Gastrocnemius medialis (tissue), 4 donors: Measurements from ENCODE around the gene CDH4.

ENCODE experiments used
- CTCF ChIP-seq, 5 experiments: fragments of 450-650 bp in 3 of 5; fragments of 200-600 bp in 2 of 5; sonication (generic) in 2 of 5; IDR thresholded peaks in 4 of 5; conservative IDR thresholded peaks in 1 of 5; 1 replicate in 4 of 5; 2 replicates in 1 of 5; pipeline ENCODE4 v1.5.1; 2016 to 2019; ENCODE audit warnings: antibody characterized with exemption in 5 of 5, mild to moderate bottlenecking in 3 of 5, moderate library complexity in 3 of 5
- POLR2A ChIP-seq, 2 donors: fragments of 450-650 bp; IDR thresholded peaks; one replicate each; pipeline ENCODE4 v1.6.1; 2017; ENCODE audit warnings: antibody characterized with exemption in 2 of 2, mild to moderate bottlenecking in 2 of 2, moderate library complexity in 2 of 2

- TF ChIP-seq CTCF (IDR thresholded peaks at IDR 0.05 in 4 of 5, conservative IDR thresholded peaks at IDR 0.05 in 1 of 5), result no peak
- TF ChIP-seq POLR2A (IDR thresholded peaks at IDR 0.05), result no peak
Observed at GRCh38 chr20:61249626-61250025, 2.4 kb upstream of the CDH4 start.
